C4-2B (cell line): ENCODE measurements around the gene MADD.

Source experiments
- ZFX ChIP-seq: fragments of 450-650 bp; IDR thresholded peaks from 2 replicates; pipeline ENCODE4 v1.6.1; 2017
- TF ChIP-seq, protein P1 (sequence below): fragments of 450-650 bp; conservative IDR thresholded peaks from 2 replicates; pipeline ENCODE4 v1.5.1; 2017; ENCODE audit warnings: mild to moderate bottlenecking

DNA sequence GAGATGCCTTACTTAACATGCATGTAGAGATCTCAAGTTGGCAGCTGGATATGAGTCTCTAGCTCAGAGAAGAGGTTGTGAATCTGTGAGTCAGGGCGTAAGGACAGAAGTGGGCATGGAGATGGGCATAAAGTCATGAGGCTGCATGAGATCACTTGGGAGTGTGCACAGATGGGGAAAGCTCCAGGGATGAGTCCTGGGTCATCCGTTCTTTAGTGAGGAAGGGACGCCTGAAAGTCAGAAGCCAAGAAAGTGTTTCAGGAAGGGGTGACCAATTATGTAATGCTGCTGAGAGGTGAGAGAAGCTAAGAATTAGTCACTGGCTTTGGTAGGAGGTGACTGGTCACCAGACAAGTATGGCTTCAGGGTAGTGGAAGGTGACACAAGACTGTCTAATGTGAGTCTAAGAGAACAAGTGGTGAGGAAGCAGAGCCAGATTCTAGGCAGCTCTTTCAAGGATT, 28.1 kb upstream of the MADD start:
- TF ChIP-seq, protein P1, sequence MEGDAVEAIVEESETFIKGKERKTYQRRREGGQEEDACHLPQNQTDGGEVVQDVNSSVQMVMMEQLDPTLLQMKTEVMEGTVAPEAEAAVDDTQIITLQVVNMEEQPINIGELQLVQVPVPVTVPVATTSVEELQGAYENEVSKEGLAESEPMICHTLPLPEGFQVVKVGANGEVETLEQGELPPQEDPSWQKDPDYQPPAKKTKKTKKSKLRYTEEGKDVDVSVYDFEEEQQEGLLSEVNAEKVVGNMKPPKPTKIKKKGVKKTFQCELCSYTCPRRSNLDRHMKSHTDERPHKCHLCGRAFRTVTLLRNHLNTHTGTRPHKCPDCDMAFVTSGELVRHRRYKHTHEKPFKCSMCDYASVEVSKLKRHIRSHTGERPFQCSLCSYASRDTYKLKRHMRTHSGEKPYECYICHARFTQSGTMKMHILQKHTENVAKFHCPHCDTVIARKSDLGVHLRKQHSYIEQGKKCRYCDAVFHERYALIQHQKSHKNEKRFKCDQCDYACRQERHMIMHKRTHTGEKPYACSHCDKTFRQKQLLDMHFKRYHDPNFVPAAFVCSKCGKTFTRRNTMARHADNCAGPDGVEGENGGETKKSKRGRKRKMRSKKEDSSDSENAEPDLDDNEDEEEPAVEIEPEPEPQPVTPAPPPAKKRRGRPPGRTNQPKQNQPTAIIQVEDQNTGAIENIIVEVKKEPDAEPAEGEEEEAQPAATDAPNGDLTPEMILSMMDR, result no peak
- no peak for TF ChIP-seq ZFX
